Measurements from ENCODE around the gene RADIL. TPM values are rescaled to one million over a fixed set of nuclear protein-coding genes. Genes with fewer than 3 reads are reported as not detected.

RADIL gene
- total and polyA plus RNA-seq, 8 donors, result 1.2 to 21.6 (median 3.0) TPM; not detected in 1

- no peaks in the 10 kb centered on the region for H3K4me1 ChIP-seq
- H3K27ac ChIP-seq, result no peak overlapping the region
- H3K9me3 ChIP-seq, result no peaks in the 10 kb centered on the region
- no peak overlapping the region for H3K4me3 ChIP-seq
- peak in 1 of 2 donors; percentile 17 for DNase-seq
- 80 to 86% (median 83%) methylated on average over 12 to 16 of the region's 16 CpGs for whole genome bisulfite sequencing, 5 donors
- intact Hi-C loops (cut with DNase I; ENCODE audit: low total_unique reads), result no loop called here
- peaks cover 0 to 9% (median 0%) of the 10 kb centered on the region in 4 donors for H3K36me3 ChIP-seq
- TF ChIP-seq POLR2A (IDR thresholded peaks at IDR 0.05) (no peak), POLR2AphosphoS5 (IDR thresholded peaks at IDR 0.05) (no peak), CTCF (IDR thresholded peaks at IDR 0.05) (no peak), EP300 (IDR thresholded peaks at IDR 0.05) (no peak)
- H3K27me3 ChIP-seq, result no peaks in the 10 kb centered on the region
These were observed 43.4 kb downstream of the RADIL start for GRCh38 chr7:4840079-4840501.

GRCh38 chr7:4838626-4839334 lies 44.7 kb downstream of the RADIL start:
- Histone ChIP-seq H3K4me1 (no peaks in the 10 kb centered on the region), H3K27ac (no peak overlapping the region), H3K27me3 (no peaks in the 10 kb centered on the region), H3K4me3 (no peak overlapping the region), H3K36me3 (peaks cover 0 to 22% (median 3%) of the 10 kb centered on the region in 4 donors), H3K9me3 (no peaks in the 10 kb centered on the region)
- TF ChIP-seq EP300 (IDR thresholded peaks at IDR 0.05) (no peak), CTCF (IDR thresholded peaks at IDR 0.05) (no peak), POLR2A (IDR thresholded peaks at IDR 0.05) (no peak), POLR2AphosphoS5 (IDR thresholded peaks at IDR 0.05) (no peak)
- no peak for DNase-seq
- WGBS, 5 donors, result 86 to 93% (median 88%) methylated on average over 10 to 21 of the region's 21 CpGs
- intact Hi-C loops (cut with DNase I; ENCODE audit: low total_unique reads), result no loop called here

- H3K36me3 ChIP-seq, result peaks cover 0 to 25% (median 4%) of the 10 kb centered on the region in 4 donors
- no peaks in the 10 kb centered on the region for H3K27me3 ChIP-seq
- DNase-seq, result peak in 1 of 2 donors; percentile 45
- 51 to 62% (median 59%) methylated on average over 25 to 30 of the region's 30 CpGs for WGBS, 5 donors
- intact Hi-C loops (cut with DNase I; ENCODE audit: low total_unique reads), result no loop called here
- H3K4me1 ChIP-seq, result no peaks in the 10 kb centered on the region
- no peaks in the 10 kb centered on the region for H3K9me3 ChIP-seq
- H3K4me3 ChIP-seq, result no peak overlapping the region
- TF ChIP-seq POLR2AphosphoS5 (IDR thresholded peaks at IDR 0.05) (no peak), POLR2A (IDR thresholded peaks at IDR 0.05) (no peak), EP300 (IDR thresholded peaks at IDR 0.05) (no peak), CTCF (IDR thresholded peaks at IDR 0.05) (no peak)
- no peak overlapping the region for H3K27ac ChIP-seq
These were observed 45.5 kb downstream of the RADIL start for GRCh38 chr7:4837803-4838625.

- Histone ChIP-seq H3K4me3 (no peak overlapping the region), H3K4me1 (no peaks in the 10 kb centered on the region), H3K27ac (no peak overlapping the region), H3K9me3 (no peaks in the 10 kb centered on the region), H3K36me3 (peaks cover 0 to 25% (median 4%) of the 10 kb centered on the region in 4 donors), H3K27me3 (no peaks in the 10 kb centered on the region)
- DNase-seq, result no peak
- intact Hi-C loops (cut with DNase I; ENCODE audit: low total_unique reads), result no loop called here
- WGBS, 5 donors, result 59 to 66% (median 65%) methylated on average over 21 to 22 of the region's 22 CpGs
- TF ChIP-seq CTCF (IDR thresholded peaks at IDR 0.05) (no peak), EP300 (IDR thresholded peaks at IDR 0.05) (no peak), POLR2A (IDR thresholded peaks at IDR 0.05) (peak in 1 of 4 donors; percentile 87), POLR2AphosphoS5 (IDR thresholded peaks at IDR 0.05) (no peak)
These were observed 46.3 kb downstream of the RADIL start for GRCh38 chr7:4837041-4837802.

Measured in stomach (tissue), 9 donors.